CD1c-positive myeloid dendritic cell (primary cell): ENCODE measurements around the gene TEDC1.

Source experiments
- DNase-seq: peaks from one replicate; pipeline ENCODE4 v3.0.0-alpha.2; 2016; ENCODE audit errors: extremely low spot score

The TEDC1 gene, protein sequence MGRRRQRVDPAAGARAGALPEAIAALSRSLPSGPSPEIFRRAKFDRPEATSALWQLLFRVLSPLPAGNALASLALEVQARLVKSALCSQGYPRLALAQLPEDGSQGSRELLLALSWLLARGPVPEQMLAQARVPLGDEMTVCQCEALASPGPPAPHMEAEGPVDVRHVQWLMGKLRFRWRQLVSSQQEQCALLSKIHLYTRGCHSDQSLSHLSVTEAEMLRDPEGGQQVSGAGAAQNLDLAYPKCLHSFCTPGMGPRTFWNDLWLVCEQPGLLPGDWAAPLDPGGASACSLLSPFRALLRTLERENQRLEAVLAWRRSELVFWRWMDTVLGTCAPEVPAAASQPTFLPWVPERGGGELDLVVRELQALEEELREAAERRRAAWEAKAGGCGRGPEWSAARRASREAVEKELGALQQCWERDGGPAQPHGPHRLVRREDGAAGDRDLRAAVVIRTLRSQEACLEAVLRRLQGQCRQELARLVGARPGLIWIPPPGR

DNA sequence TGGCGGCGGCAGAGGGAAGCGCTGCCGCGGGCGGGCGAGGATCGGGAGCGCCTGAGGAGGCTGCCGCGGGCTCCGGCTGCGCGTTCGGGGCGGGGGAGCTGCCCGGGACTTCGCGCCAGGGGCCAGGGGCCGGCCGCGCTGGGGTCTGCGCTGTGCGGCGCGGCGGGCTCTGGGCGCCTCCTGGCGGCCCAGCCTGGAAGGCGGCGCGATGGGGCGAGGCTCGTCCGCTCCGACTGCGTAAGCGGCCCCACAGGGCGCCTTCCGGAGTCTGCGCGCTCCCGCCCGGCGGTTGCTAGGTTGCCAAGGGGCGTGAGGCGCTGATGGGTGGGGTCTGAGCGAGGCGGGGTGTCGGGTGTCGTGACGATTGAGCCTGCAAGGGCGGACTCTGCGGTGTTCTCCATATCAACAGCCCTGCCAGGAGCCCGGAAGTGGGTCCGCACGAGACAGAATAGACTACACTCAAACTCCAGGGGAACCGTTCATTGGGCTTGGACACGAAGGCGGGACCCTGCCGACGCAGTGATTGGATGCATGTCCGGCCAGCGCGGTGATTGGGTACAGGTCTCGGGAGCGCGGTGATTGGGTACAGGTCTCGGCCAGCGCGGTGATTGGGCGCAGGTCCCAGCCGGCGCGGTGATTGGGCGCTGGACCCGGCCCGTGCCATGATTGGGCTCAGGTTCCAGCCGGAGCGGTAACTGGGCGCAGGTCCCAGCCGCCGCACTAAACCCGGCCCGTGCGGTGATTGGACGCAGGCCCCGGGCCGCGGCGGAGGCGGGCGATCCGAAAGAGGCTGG lies at the start of gene TEDC1:
Gene TEDC1 (plus strand): TSS at position 675 of the 794 bp plus-strand sequence. CDS start 130 bp downstream, outside the sequence.
- DNase-seq: peak; percentile 100

- DNase-seq: no peak
These were observed 48.9 kb upstream of the TEDC1 start for GRCh38 chr14:105442125-105442524.

DNA sequence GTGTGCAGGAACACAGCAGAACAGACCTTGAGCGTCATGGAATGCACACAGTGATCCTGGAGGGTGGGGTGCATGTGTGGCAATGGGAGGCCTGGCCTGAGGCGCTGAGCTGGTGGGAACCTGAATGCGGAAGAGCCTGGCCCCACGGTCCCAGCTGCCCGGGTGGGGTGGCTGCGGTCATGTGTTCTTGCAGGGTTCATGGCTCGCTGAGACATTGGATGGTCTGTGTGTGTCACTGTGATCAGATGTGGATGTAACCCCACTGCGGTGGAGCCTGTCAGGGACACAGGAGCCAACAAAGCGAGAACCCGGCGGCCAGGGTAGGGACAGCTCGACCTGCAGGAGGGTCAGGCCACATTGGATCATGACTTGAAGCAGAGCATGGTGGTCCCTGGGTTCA lies 48.2 kb upstream of the TEDC1 start:
- DNase-seq: no peak

DNA sequence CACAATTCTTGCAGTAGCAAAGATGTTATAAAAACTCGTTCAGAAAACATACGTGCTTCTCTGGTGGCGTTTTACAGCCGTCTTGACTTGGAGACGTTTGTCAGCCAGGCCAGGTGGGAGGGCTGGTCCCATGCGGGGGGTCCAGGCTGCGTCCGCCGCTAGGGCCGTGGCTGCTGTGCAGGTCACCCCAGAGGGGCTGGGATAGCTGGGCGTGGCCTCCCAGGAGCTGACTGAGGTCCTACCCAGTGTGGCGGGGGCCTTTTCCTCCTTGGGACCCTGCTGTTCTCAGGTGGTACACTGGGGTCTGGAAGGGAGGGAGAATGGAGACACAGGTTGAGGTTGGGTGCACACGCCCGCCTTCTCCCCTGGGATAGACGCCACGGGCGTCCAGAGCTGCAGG lies 46.2 kb upstream of the TEDC1 start:
- no peak for DNase-seq

- no peak for DNase-seq
These were observed 45.8 kb upstream of the TEDC1 start for GRCh38 chr14:105445290-105445689.

DNA sequence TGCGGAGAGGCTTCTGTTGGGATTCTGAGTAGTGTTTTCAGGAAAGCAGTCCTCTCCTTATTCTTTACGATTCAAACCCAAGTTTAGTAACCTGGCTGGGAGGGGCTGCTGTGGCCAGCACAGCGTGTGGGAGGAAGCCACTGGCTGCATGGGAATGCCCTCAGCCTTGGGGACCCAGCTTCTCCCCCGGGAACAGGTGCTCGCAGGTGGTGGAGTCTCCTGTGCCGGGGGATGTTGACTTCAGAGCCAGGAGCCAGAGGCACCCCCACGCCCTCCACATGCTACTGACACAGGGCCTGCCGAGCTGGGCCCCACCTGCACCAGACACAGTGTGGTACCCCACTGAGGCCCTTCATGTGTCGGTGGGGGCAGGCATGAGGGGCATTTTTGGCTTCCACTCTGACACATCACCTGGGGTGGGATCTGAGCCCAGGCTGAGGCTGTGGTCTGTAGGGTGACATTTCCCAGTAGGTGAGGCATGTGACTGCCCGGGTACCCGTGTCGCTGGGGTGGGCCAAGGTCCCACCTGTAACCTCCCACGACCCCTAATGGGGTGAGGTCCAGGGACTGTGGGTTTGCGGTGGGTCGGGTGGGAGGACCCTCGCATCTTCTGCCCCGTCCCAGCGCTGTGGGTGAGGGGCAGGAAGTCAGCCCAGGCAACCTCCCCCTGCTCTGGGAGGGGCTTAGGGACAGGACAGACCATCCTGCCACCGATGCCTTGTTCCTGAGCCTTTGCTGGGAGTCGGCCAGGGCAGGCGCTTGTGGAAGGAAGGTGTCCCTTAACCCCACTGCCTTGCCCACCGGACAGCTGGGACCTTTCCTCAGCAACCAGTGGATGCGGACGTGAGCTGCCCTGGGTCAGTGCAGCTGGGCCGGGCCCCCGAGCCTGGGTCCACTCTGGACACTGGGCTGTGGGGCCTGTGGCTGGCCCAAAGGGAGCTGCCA lies 44.9 kb upstream of the TEDC1 start:
- no peak for DNase-seq

GRCh38 chr14:105446971-105447370 lies 44.1 kb upstream of the TEDC1 start:
- DNase-seq: no peak

- DNase-seq: no peak
These were observed 43.1 kb upstream of the TEDC1 start for GRCh38 chr14:105447651-105448640.

DNA sequence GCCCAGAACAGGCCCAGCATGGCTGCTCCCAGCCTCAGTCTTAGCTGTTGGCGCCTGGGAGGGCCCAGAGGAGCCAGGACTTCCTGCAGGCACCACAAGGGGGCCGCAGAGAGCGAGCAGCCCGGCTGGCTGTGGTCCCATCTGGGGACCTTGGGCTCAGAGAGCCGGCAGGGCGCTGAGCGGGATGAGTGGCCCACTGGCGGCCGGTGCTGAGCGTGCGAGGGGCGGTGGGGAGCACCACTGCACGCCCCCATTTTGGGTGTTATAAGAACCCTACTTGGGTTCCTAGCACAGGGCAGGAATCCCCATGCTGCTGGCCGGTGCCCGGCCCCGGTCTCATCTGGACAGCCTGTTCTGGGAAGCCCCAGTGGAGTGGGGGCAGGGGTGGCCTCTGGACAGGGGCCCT lies 42.3 kb upstream of the TEDC1 start:
- DNase-seq: peak; percentile 66

- DNase-seq: no peak
These were observed 41.5 kb upstream of the TEDC1 start for GRCh38 chr14:105449276-105450122.

GRCh38 chr14:105450123-105450505 lies 40.9 kb upstream of the TEDC1 start:
- no peak for DNase-seq

- no peak for DNase-seq
These were observed 40.0 kb upstream of the TEDC1 start for GRCh38 chr14:105450864-105451720.

- no peak for DNase-seq
These were observed 38.1 kb upstream of the TEDC1 start for GRCh38 chr14:105452963-105453362.

- no peak for DNase-seq
These were observed 37.2 kb upstream of the TEDC1 start for GRCh38 chr14:105453847-105454246.

GRCh38 chr14:105455086-105455640 lies 35.9 kb upstream of the TEDC1 start:
- no peak for DNase-seq

DNA sequence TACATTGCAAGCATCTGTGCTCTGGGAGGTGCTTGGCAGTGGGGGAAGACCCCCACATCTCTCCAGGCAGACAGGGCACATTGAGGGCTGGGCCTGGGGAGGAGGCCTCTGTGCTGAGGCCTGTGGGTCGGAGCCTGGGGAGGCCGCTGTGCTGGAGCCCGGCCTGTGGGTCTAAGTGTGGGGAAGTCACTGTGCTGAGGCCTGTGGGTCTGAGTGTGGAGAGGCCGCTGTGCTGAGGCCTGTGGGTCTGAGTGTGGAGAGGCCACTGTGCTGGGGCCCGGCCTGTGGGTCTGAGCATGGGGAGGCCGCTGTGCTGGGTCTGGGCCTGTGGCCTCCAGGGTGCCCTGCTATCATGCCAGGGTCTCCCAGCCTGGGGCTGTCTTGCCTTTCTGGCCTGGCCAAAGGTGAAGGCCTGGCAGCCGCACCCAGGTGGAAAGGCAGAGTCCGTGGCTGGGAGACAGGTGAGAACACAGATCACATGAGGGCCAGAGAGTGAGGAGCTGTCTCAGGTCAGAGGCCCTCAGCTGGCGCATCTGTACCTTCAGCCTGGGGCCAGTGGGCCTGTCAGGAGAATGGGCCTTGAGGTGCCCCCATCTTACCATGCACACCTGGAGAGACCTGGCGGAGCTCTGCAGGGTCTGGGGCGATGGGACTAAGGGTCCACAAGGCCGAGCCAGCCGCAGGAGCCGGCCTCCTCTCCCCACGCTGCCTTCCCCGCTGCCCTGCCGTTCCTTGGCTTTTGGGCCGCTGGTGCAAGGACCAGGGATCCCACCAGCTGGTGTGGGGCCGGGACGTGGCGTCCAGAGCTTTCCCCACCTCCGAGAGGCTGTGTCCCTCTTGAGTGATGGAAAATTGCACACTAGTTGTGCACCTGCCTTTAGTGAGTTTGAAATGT lies 35.0 kb upstream of the TEDC1 start:
- no peak for DNase-seq
